ENCODE data around the gene WFDC2.

The WFDC2 gene

GRCh38 chr20:45469336-45470261, at the start of gene WFDC2:
TSS of gene WFDC2 (plus strand) at chr20:45469753. CDS start at chr20:45469782, 29 bp downstream.
- H3K36me3 Mint-ChIP-seq (ENCODE audit: low read depth) = no peaks in the 10 kb centered on the region
- peaks cover 9% of the 10 kb centered on the region for H3K4me1 Mint-ChIP-seq (ENCODE audit: low read depth)
- no peak within 1 kb of the TSS for H3K27ac Mint-ChIP-seq
- no peaks in the 10 kb centered on the region for H3K9me3 Mint-ChIP-seq
- H3K27me3 Mint-ChIP-seq = peaks cover 30% of the 10 kb centered on the region
- peak within 1 kb of the TSS; percentile 58 for H3K4me3 Mint-ChIP-seq
- no peak for DNase-seq

- Mint-ChIP-seq H3K4me3 (no peak overlapping the region), H3K9me3 (no peaks in the 10 kb centered on the region), H3K27me3 (no peaks in the 10 kb centered on the region), H3K4me1 (ENCODE audit: low read depth) (peaks cover 43% of the 10 kb centered on the region), H3K36me3 (ENCODE audit: low read depth) (peaks cover 82% of the 10 kb centered on the region), H3K27ac (peak overlapping the region; percentile 90)
- DNase-seq = no peak
Observed at GRCh38 chr20:45420125-45420524, 49.4 kb upstream of the WFDC2 start.

- no peaks in the 10 kb centered on the region for H3K27me3 Mint-ChIP-seq
- H3K9me3 Mint-ChIP-seq = no peaks in the 10 kb centered on the region
- no peak overlapping the region for H3K4me3 Mint-ChIP-seq
- peaks cover 14% of the 10 kb centered on the region for H3K4me1 Mint-ChIP-seq (ENCODE audit: low read depth)
- no peak for DNase-seq
- H3K36me3 Mint-ChIP-seq (ENCODE audit: low read depth) = peaks cover 88% of the 10 kb centered on the region
- peak overlapping the region; percentile 75 for H3K27ac Mint-ChIP-seq
Observed at GRCh38 chr20:45423700-45424099, 45.9 kb upstream of the WFDC2 start.

GRCh38 chr20:45425561-45425960, 44.0 kb upstream of the WFDC2 start:
- H3K36me3 Mint-ChIP-seq (ENCODE audit: low read depth) = peaks cover 76% of the 10 kb centered on the region
- H3K4me3 Mint-ChIP-seq = no peak overlapping the region
- no peak overlapping the region for H3K27ac Mint-ChIP-seq
- no peaks in the 10 kb centered on the region for H3K4me1 Mint-ChIP-seq (ENCODE audit: low read depth)
- H3K9me3 Mint-ChIP-seq = no peaks in the 10 kb centered on the region
- H3K27me3 Mint-ChIP-seq = no peaks in the 10 kb centered on the region
- DNase-seq = no peak

- no peak for DNase-seq
- no peaks in the 10 kb centered on the region for H3K9me3 Mint-ChIP-seq
- no peaks in the 10 kb centered on the region for H3K27me3 Mint-ChIP-seq
- H3K36me3 Mint-ChIP-seq (ENCODE audit: low read depth) = peaks cover 72% of the 10 kb centered on the region
- no peak overlapping the region for H3K4me3 Mint-ChIP-seq
- no peaks in the 10 kb centered on the region for H3K4me1 Mint-ChIP-seq (ENCODE audit: low read depth)
- H3K27ac Mint-ChIP-seq = peak overlapping the region; percentile 26
Observed at GRCh38 chr20:45426320-45427016, 43.1 kb upstream of the WFDC2 start.

- Mint-ChIP-seq H3K4me1 (ENCODE audit: low read depth) (peaks cover 6% of the 10 kb centered on the region), H3K27me3 (no peaks in the 10 kb centered on the region), H3K27ac (peak overlapping the region; percentile 2), H3K36me3 (ENCODE audit: low read depth) (peaks cover 73% of the 10 kb centered on the region), H3K4me3 (no peak overlapping the region), H3K9me3 (no peaks in the 10 kb centered on the region)
- DNase-seq = no peak
Observed at GRCh38 chr20:45427236-45428149, 42.1 kb upstream of the WFDC2 start.

- H3K9me3 Mint-ChIP-seq = no peaks in the 10 kb centered on the region
- DNase-seq = no peak
- no peak overlapping the region for H3K4me3 Mint-ChIP-seq
- peaks cover 71% of the 10 kb centered on the region for H3K36me3 Mint-ChIP-seq (ENCODE audit: low read depth)
- H3K4me1 Mint-ChIP-seq (ENCODE audit: low read depth) = peaks cover 11% of the 10 kb centered on the region
- H3K27me3 Mint-ChIP-seq = no peaks in the 10 kb centered on the region
- no peak overlapping the region for H3K27ac Mint-ChIP-seq
Observed at GRCh38 chr20:45429618-45430017, 39.9 kb upstream of the WFDC2 start.

GRCh38 chr20:45432294-45432693, 37.3 kb upstream of the WFDC2 start:
- peaks cover 49% of the 10 kb centered on the region for H3K36me3 Mint-ChIP-seq (ENCODE audit: low read depth)
- no peaks in the 10 kb centered on the region for H3K27me3 Mint-ChIP-seq
- no peaks in the 10 kb centered on the region for H3K9me3 Mint-ChIP-seq
- H3K4me1 Mint-ChIP-seq (ENCODE audit: low read depth) = peaks cover 21% of the 10 kb centered on the region
- no peak for DNase-seq
- no peak overlapping the region for H3K4me3 Mint-ChIP-seq
- peak overlapping the region; percentile 47 for H3K27ac Mint-ChIP-seq

- Mint-ChIP-seq H3K27ac (no peak overlapping the region), H3K9me3 (no peaks in the 10 kb centered on the region), H3K36me3 (ENCODE audit: low read depth) (peaks cover 40% of the 10 kb centered on the region), H3K4me1 (ENCODE audit: low read depth) (peaks cover 21% of the 10 kb centered on the region), H3K27me3 (no peaks in the 10 kb centered on the region), H3K4me3 (no peak overlapping the region)
- no peak for DNase-seq
Observed at GRCh38 chr20:45433316-45433715, 36.2 kb upstream of the WFDC2 start.

GRCh38 chr20:45433976-45434375, 35.6 kb upstream of the WFDC2 start:
- H3K9me3 Mint-ChIP-seq = no peaks in the 10 kb centered on the region
- no peaks in the 10 kb centered on the region for H3K27me3 Mint-ChIP-seq
- no peak for DNase-seq
- H3K36me3 Mint-ChIP-seq (ENCODE audit: low read depth) = peaks cover 40% of the 10 kb centered on the region
- H3K4me3 Mint-ChIP-seq = no peak overlapping the region
- peaks cover 21% of the 10 kb centered on the region for H3K4me1 Mint-ChIP-seq (ENCODE audit: low read depth)
- H3K27ac Mint-ChIP-seq = peak overlapping the region; percentile 22

- peaks cover 21% of the 10 kb centered on the region for H3K4me1 Mint-ChIP-seq (ENCODE audit: low read depth)
- peak overlapping the region; percentile 68 for H3K27ac Mint-ChIP-seq
- H3K9me3 Mint-ChIP-seq = no peaks in the 10 kb centered on the region
- peak overlapping the region; percentile 80 for H3K4me3 Mint-ChIP-seq
- DNase-seq = peak; percentile 92
- H3K27me3 Mint-ChIP-seq = no peaks in the 10 kb centered on the region
- peaks cover 24% of the 10 kb centered on the region for H3K36me3 Mint-ChIP-seq (ENCODE audit: low read depth)
Observed at GRCh38 chr20:45436732-45437485, 32.6 kb upstream of the WFDC2 start.

- H3K4me3 Mint-ChIP-seq = no peak overlapping the region
Observed at GRCh38 chr20:45440424-45440823, 29.1 kb upstream of the WFDC2 start.

GRCh38 chr20:45440891-45441685, 28.5 kb upstream of the WFDC2 start:
- H3K27ac Mint-ChIP-seq = no peak overlapping the region
- peaks cover 31% of the 10 kb centered on the region for H3K4me1 Mint-ChIP-seq (ENCODE audit: low read depth)
- H3K36me3 Mint-ChIP-seq (ENCODE audit: low read depth) = no peaks in the 10 kb centered on the region
- H3K9me3 Mint-ChIP-seq = no peaks in the 10 kb centered on the region
- H3K4me3 Mint-ChIP-seq = no peak overlapping the region
- no peak for DNase-seq
- H3K27me3 Mint-ChIP-seq = peaks cover 14% of the 10 kb centered on the region

More at GRCh38 chr20:45440424-45440823, 29.1 kb upstream of the WFDC2 start:
- peaks cover 7% of the 10 kb centered on the region for H3K27me3 Mint-ChIP-seq
- no peak overlapping the region for H3K27ac Mint-ChIP-seq
- H3K36me3 Mint-ChIP-seq (ENCODE audit: low read depth) = no peaks in the 10 kb centered on the region
- H3K4me1 Mint-ChIP-seq (ENCODE audit: low read depth) = peaks cover 29% of the 10 kb centered on the region
- DNase-seq = no peak
- no peaks in the 10 kb centered on the region for H3K9me3 Mint-ChIP-seq

Data from activated T-cell treated with anti-CD3 and anti-CD28 coated beads, Interleukin-2, amount 50 U/mL, for 24 hours (primary cell).